ENCODE data around the gene STX2.

- no peak for TF ChIP-seq POLR2A (IDR thresholded peaks at IDR 0.05; ENCODE audit: low read length)
- no peak for TF ChIP-seq PBX3 (IDR thresholded peaks at IDR 0.05)
Observed at GRCh38 chr12:130745921-130746320, 93.1 kb downstream of the STX2 start.

All from A549 (cell line).